ENCODE measurements around the gene EPS8L2. TPM values are rescaled to one million over a fixed set of nuclear protein-coding genes. Genes with fewer than 3 reads are reported as not detected.

EPS8L2 gene
- total RNA-seq, 4 donors from 2014 or later: 29.1 to 48.0 (median 32.7) TPM

GRCh38 chr11:708511-708910 lies 2.5 kb downstream of the EPS8L2 start:
- Histone ChIP-seq H3K36me3 (peaks cover 0 to 10% (median 0%) of the 10 kb centered on the region in 3 donors), H3K4me3 (no peak overlapping the region), H3K27ac (peak overlapping the region in 3 of 4 donors; percentile 81 to 94 (median 90)), H3K9me3 (no peaks in the 10 kb centered on the region), H3K27me3 (peaks cover 0 to 4% of the 10 kb centered on the region in 2 donors), H3K4me1 (peaks cover 0 to 79% (median 37%) of the 10 kb centered on the region in 4 donors)
- no peak for DNase-seq (ENCODE audit: low spot score in 2 of 2)
- TF ChIP-seq, protein P1, sequence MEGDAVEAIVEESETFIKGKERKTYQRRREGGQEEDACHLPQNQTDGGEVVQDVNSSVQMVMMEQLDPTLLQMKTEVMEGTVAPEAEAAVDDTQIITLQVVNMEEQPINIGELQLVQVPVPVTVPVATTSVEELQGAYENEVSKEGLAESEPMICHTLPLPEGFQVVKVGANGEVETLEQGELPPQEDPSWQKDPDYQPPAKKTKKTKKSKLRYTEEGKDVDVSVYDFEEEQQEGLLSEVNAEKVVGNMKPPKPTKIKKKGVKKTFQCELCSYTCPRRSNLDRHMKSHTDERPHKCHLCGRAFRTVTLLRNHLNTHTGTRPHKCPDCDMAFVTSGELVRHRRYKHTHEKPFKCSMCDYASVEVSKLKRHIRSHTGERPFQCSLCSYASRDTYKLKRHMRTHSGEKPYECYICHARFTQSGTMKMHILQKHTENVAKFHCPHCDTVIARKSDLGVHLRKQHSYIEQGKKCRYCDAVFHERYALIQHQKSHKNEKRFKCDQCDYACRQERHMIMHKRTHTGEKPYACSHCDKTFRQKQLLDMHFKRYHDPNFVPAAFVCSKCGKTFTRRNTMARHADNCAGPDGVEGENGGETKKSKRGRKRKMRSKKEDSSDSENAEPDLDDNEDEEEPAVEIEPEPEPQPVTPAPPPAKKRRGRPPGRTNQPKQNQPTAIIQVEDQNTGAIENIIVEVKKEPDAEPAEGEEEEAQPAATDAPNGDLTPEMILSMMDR (IDR thresholded peaks at IDR 0.05): no peak
- TF ChIP-seq EP300 (IDR thresholded peaks at IDR 0.05) (no peak), POLR2A (IDR thresholded peaks at IDR 0.05) (no peak)
- 74 to 89% methylated on average over 5 to 6 of the region's 7 CpGs for WGBS, 2 donors

DNA sequence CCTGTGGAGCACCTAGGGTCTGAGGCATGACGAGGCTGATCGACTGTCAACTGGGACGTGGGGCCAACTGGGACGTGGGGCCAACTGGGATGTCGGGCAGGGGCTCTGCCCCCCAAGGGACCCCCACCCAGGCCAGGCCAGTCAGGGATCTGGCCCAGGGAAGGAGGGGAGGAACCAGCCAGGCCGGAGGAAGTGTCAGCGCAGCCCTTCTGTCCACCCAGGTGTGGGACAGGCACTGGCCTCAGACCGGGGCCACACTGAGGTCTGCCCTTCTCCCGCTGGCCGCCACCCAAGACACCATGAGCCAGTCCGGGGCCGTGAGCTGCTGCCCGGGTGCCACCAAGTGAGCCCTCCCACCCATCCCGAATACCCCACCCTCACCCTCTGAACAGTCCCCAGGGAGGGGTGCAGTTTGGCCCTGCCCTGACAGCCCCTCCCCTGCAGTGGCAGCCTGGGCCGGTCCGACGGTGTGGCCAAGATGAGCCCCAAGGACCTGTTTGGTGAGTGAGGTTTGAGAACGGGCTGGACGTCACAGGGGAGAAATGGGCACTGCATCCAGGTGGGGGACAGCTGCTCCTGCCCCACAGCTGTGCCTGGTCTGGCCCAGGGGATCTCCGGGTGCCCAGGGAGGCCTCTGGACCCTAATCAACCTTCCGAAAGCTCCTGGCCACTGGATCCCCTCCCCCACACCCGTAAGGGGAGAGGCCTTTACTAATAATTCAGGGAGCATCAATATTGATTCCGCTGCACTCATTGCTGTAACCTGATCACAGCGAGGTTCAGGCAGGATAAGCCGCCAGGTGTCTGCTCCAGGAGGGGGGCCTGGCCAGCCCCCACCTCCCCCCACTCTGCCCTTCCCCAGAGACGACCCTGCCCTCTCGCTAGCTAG lies 3.3 kb downstream of the EPS8L2 start:
- peaks cover 0 to 4% of the 10 kb centered on the region in 2 donors for H3K27me3 ChIP-seq
- TF ChIP-seq POLR2A (IDR thresholded peaks at IDR 0.05) (no peak), EP300 (IDR thresholded peaks at IDR 0.05) (no peak)
- TF ChIP-seq, protein P1 (IDR thresholded peaks at IDR 0.05): no peak
- DNase-seq (ENCODE audit: low spot score in 2 of 2): no peak
- peaks cover 0 to 6% (median 0%) of the 10 kb centered on the region in 3 donors for H3K36me3 ChIP-seq
- H3K27ac ChIP-seq: peak overlapping the region in 3 of 4 donors; percentile 71 to 88 (median 87)
- H3K4me1 ChIP-seq: peaks cover 0 to 73% (median 36%) of the 10 kb centered on the region in 4 donors
- 79 to 88% methylated on average over 12 to 18 of the region's 27 CpGs for WGBS, 2 donors
- no peak overlapping the region for H3K4me3 ChIP-seq
- no peaks in the 10 kb centered on the region for H3K9me3 ChIP-seq

- Histone ChIP-seq H3K36me3 (no peaks in the 10 kb centered on the region), H3K27ac (no peak overlapping the region), H3K9me3 (no peaks in the 10 kb centered on the region), H3K4me1 (peaks cover 0 to 24% (median 10%) of the 10 kb centered on the region in 4 donors), H3K4me3 (no peak overlapping the region), H3K27me3 (no peaks in the 10 kb centered on the region)
- DNase-seq (ENCODE audit: low spot score in 2 of 2): no peak
- 95 to 99% methylated on average over 6 of the region's 6 CpGs for WGBS, 2 donors
- TF ChIP-seq, protein P1 (IDR thresholded peaks at IDR 0.05): no peak
- TF ChIP-seq POLR2A (IDR thresholded peaks at IDR 0.05) (no peak), EP300 (IDR thresholded peaks at IDR 0.05) (no peak)
These were observed 8.4 kb downstream of the EPS8L2 start for GRCh38 chr11:714436-714835.

GRCh38 chr11:719214-720016 lies 13.4 kb downstream of the EPS8L2 start:
- Histone ChIP-seq H3K9me3 (no peaks in the 10 kb centered on the region), H3K4me3 (no peak overlapping the region), H3K27me3 (peaks cover 0 to 31% of the 10 kb centered on the region in 2 donors), H3K36me3 (peaks cover 0 to 10% (median 0%) of the 10 kb centered on the region in 3 donors), H3K27ac (no peak overlapping the region), H3K4me1 (peaks cover 0 to 30% (median 20%) of the 10 kb centered on the region in 4 donors)
- DNase-seq (ENCODE audit: low spot score in 2 of 2): no peak
- WGBS, 2 donors: 69 to 71% methylated on average over 32 to 34 of the region's 34 CpGs
- TF ChIP-seq POLR2A (IDR thresholded peaks at IDR 0.05) (no peak), EP300 (IDR thresholded peaks at IDR 0.05) (no peak)
- TF ChIP-seq, protein P1 (IDR thresholded peaks at IDR 0.05): no peak
